ENCODE measurements around the gene CARD9. TPM values are rescaled to one million over a fixed set of nuclear protein-coding genes. Genes with fewer than 3 reads are reported as not detected.

CARD9 gene
- total RNA-seq, 1 experiment from 2014 or later = 1.1 TPM

GRCh38 chr9:136368190-136368589 lies 5.3 kb downstream of the CARD9 start:
- intact Hi-C loops (cut with micrococcal nuclease) = no loop called here
- Histone ChIP-seq H2AFZ (ENCODE audit: low read length) (no peak overlapping the region), H3K9me2 (replicated peaks; ENCODE audit: low read length) (no peaks in the 10 kb centered on the region), H3K4me3 (ENCODE audit: low read length) (no peak overlapping the region), H3K9ac (ENCODE audit: low read length) (no peak overlapping the region), H3K9me3 (ENCODE audit: low read length) (no peaks in the 10 kb centered on the region), H3K27me3 (ENCODE audit: low read length) (no peaks in the 10 kb centered on the region), H3K79me2 (ENCODE audit: low read length) (no peaks in the 10 kb centered on the region), H3F3A (ENCODE audit: low read length, unreplicated experiment) (no peaks in the 10 kb centered on the region), H3K4me1 (ENCODE audit: insufficient read depth, low read length) (peaks cover 5% of the 10 kb centered on the region; the same call in 1 of the 2 replicates), H4K20me1 (ENCODE audit: low read length) (no peaks in the 10 kb centered on the region), H3K27ac (ENCODE audit: low read length) (no peak overlapping the region), H3K36me3 (ENCODE audit: low read depth, low read length) (no peaks in the 10 kb centered on the region), H3K4me2 (ENCODE audit: low read length) (no peak overlapping the region)
- no peak for TF ChIP-seq EZH2 (IDR thresholded peaks at IDR 0.05; ENCODE audit: low read length, unreplicated experiment)
- ATAC-seq (no peak), DNase-seq (no peak)
- BruUV-seq (replicated peaks) = no TSS peak
- ChIA-PET POLR2A (ENCODE audit: unreplicated experiment) (no interaction called here), CTCF (no interaction called here)

GRCh38 chr9:136367296-136368145 lies 5.9 kb downstream of the CARD9 start:
- Histone ChIP-seq H3K4me3 (ENCODE audit: low read length) (no peak overlapping the region), H3K4me2 (ENCODE audit: low read length) (no peak overlapping the region), H3K9me2 (replicated peaks; ENCODE audit: low read length) (no peaks in the 10 kb centered on the region), H4K20me1 (ENCODE audit: low read length) (no peaks in the 10 kb centered on the region), H3K79me2 (ENCODE audit: low read length) (no peaks in the 10 kb centered on the region), H3K4me1 (ENCODE audit: insufficient read depth, low read length) (peaks cover 9% of the 10 kb centered on the region; the same call in 1 of the 2 replicates), H3K27me3 (ENCODE audit: low read length) (no peaks in the 10 kb centered on the region), H3K9ac (ENCODE audit: low read length) (no peak overlapping the region), H3K27ac (ENCODE audit: low read length) (no peak overlapping the region), H3F3A (ENCODE audit: low read length, unreplicated experiment) (no peaks in the 10 kb centered on the region), H2AFZ (ENCODE audit: low read length) (no peak overlapping the region), H3K36me3 (ENCODE audit: low read depth, low read length) (no peaks in the 10 kb centered on the region), H3K9me3 (ENCODE audit: low read length) (no peaks in the 10 kb centered on the region)
- TF ChIP-seq CTCF (conservative IDR thresholded peaks at IDR 0.05; ENCODE audit: low read depth, low read length) = no peak
- TF ChIP-seq EZH2 (IDR thresholded peaks at IDR 0.05; ENCODE audit: low read length, unreplicated experiment) = no peak
- TF ChIP-seq EZH2phosphoT487 (IDR thresholded peaks at IDR 0.05; ENCODE audit: borderline replicate concordance, low read length) = no peak
- CTCF ChIA-PET = interaction anchor here (0.7 kb wide), 1 partner anchor 9 kb away, joined by 3 read pairs; no protein-coding TSS in a partner anchor
- no TSS peak for BruUV-seq (replicated peaks)
- ATAC-seq (no peak), DNase-seq (no peak)
- POLR2A ChIA-PET (ENCODE audit: unreplicated experiment) = no interaction called here
- intact Hi-C loops (cut with micrococcal nuclease) = no loop called here

- H3K4me3 ChIP-seq (ENCODE audit: low read length) = no peak overlapping the region
- H4K20me1 ChIP-seq (ENCODE audit: low read length) = no peaks in the 10 kb centered on the region
- H3K27ac ChIP-seq (ENCODE audit: low read length) = no peak overlapping the region
- ATAC-seq (no peak), DNase-seq (no peak)
- no peak for TF ChIP-seq EZH2 (IDR thresholded peaks at IDR 0.05; ENCODE audit: low read length, unreplicated experiment)
- no peak for TF ChIP-seq CTCF (conservative IDR thresholded peaks at IDR 0.05; ENCODE audit: low read depth, low read length)
- no peak for TF ChIP-seq EZH2phosphoT487 (IDR thresholded peaks at IDR 0.05; ENCODE audit: borderline replicate concordance, low read length)
- H3K9me2 ChIP-seq (replicated peaks; ENCODE audit: low read length) = no peaks in the 10 kb centered on the region
- H3K4me1 ChIP-seq (ENCODE audit: insufficient read depth, low read length) = peaks cover 9% of the 10 kb centered on the region; the same call in 1 of the 2 replicates
- POLR2A ChIA-PET (ENCODE audit: unreplicated experiment) = no interaction called here
- no peak overlapping the region for H3K4me2 ChIP-seq (ENCODE audit: low read length)
- no TSS peak for BruUV-seq (replicated peaks)
- CTCF ChIA-PET = interaction anchor here (0.7 kb wide), 1 partner anchor 9 kb away, joined by 3 read pairs; no protein-coding TSS in a partner anchor
- no peaks in the 10 kb centered on the region for H3K9me3 ChIP-seq (ENCODE audit: low read length)
- H3K27me3 ChIP-seq (ENCODE audit: low read length) = no peaks in the 10 kb centered on the region
- no peaks in the 10 kb centered on the region for H3F3A ChIP-seq (ENCODE audit: low read length, unreplicated experiment)
- H3K9ac ChIP-seq (ENCODE audit: low read length) = no peak overlapping the region
- H3K36me3 ChIP-seq (ENCODE audit: low read depth, low read length) = no peaks in the 10 kb centered on the region
- no peak overlapping the region for H2AFZ ChIP-seq (ENCODE audit: low read length)
- no peaks in the 10 kb centered on the region for H3K79me2 ChIP-seq (ENCODE audit: low read length)
- intact Hi-C loops (cut with micrococcal nuclease) = no loop called here
Observed at GRCh38 chr9:136366826-136367225, 6.6 kb downstream of the CARD9 start.
